HG03159 (cell line): ENCODE data around the gene PRIMA1.

Experiments
- ATAC-seq: cut with Tn5 transposase; IDR thresholded peaks from one replicate; pipeline ENCODE4 v1.9.1; 2021; ENCODE audit warnings: mild to moderate bottlenecking, moderate library complexity; ENCODE audit not compliant: unreplicated experiment

Gene PRIMA1

DNA sequence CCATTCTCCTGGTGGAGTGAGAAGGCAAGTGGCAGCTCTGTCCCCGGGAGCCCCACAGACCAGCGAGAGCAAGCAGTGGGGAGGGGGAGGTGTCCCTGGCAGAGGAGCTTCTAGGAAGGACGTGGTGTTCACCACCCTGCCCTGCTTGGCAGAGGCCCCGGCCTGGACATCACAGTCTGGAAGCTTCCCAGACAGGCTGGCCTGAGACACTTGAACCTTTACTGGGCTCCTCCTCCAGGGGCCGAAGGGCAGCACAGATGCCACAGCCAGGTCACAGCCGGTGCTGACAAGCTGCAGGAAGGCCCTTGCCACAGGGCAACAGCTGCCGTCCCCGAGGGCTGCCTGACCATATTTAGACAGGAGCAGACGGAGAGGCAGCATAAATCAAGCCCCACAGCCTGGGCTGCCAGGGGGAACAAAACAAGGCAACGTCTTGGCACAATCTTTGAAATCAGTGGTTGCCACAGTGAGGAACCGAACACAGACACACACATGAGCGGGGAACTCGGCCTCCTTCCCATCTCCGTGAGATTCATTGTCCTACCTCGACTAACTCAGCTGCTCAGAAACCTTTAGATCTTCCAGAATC, 28.5 kb downstream of the PRIMA1 start:
- ATAC-seq, result no peak

DNA sequence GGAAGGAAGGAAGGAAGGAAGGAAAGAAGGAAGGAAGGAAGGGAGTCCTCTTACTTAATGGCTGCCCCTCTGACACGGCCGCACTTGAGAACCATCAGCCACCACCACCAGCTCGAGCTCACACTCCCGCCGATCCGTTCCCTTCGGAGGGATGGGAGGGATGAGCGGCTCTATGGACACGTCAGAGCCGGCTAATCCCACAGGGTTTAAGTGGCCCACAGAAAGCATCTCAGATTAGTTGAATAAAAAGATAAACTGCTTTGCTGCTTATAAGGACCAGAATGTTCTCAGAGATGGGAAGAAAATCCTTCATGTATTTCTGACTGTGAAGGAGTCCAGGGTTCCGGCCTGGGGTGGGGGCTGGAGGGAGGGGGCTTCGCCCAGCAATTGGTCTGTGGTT, 31.1 kb downstream of the PRIMA1 start:
- no peak for ATAC-seq

- no peak for ATAC-seq
Measured at GRCh38 chr14:93753647-93754046, 34.6 kb downstream of the PRIMA1 start.

GRCh38 chr14:93752980-93753561, 35.2 kb downstream of the PRIMA1 start:
- ATAC-seq, result no peak

DNA sequence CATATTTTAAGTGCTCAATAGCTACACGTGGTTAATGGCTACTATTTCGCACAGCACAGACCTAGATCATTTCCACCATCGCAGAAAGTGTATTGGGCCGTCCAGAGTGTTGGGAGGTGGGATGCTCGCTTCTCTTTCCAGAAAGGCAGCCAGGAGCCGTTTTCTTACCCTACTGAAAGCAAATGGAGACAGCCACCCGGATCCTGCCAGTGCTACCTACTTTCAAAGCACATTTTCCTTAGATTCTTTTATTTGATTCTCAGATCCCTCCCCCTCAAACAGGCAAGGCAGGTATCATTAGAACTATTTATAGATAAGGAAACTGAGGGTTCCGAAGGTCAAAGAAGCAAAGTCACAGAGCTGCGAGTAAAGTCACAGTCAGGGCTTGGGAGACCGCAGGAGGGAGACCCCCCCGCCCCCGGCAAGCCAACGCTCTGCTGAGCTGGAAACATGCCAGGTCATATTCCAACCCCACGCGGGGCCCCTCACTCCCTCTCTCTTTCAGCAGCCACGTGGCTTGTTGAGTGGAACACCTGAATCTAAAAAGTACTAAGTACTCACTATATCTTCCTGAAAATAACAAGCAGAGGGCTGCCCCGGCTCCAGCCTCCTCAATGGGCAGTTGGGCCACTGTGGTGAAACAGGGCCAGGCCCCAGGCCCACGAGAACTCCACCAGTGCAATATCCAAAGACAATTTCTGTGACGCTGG, 36.2 kb downstream of the PRIMA1 start:
- ATAC-seq, result no peak

- ATAC-seq, result no peak
Measured at GRCh38 chr14:93749076-93749420, 39.2 kb downstream of the PRIMA1 start.

GRCh38 chr14:93748208-93749075, 39.8 kb downstream of the PRIMA1 start:
- ATAC-seq, result no peak

DNA sequence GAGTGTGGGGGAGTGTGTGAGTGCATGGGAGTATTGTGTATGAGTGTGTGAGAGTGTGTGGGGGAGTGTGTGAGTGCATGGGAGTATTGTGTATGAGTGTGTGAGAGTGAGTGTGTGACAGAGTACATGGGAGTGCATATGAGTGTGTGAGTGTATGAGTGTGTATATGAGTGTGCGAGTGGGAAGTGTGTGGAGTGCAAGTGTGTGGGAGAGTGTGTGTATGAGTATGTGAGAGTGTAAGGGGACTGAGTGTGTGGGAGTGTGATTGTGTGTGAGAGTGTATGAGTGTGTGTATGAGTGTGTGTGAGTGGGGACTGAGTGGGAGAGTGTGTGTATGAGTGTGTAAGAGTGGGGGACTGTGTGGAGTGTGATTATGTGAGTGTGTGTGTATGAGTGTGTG, 40.7 kb downstream of the PRIMA1 start:
- no peak for ATAC-seq

DNA sequence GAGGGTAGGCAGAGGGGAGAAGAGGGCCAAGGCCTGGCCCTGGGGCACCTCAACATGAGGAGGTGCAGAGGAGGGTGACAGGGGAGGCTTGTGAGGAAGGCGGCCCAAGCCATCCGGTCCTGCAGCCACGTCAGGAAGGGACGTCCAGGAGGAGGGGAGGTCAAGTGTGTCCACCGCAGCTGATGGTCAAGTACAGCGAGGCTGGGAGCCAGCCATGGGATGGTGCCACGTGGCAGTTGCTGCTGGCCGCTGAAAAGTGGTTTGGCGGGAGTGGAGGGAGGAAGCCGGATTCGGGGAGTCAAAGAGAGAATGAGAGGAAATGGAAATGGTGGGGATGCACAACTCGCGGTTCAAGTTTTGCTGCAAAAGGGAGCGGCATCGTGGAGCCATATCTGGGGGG, 41.2 kb downstream of the PRIMA1 start:
- ATAC-seq, result no peak

DNA sequence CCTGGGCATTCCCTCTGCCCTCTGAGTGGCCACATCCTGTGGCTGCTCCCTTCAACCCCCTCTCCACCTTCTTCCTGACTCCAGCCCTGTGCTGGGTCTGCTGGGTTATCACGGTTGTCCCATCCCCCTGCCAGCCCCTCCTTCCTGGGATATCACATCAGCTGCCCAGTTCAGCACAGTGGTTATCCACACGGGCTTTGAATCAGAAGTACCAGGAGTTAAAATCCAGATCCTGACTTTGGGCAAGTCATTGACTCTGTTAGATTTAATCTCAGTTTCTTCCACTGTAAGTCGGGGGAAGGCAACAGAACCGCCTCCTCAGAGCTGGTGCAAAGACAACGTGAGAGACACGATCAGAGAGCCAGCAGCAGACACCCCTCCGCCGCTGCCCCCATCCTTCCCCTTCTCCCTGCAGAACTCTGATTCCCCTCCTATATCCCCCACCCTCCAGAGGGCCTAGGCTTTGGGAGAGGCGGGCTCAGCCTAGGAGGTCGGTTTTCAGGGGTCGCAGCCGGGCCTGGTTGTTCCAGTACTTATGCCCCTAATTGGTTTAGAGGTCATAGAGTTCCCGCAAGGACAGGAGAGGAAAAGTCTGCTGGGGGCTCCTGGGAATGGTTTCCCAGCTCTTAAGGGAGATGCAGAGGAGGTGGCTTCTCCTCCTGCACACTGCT, 42.5 kb downstream of the PRIMA1 start:
- no peak for ATAC-seq

- no peak for ATAC-seq
Measured at GRCh38 chr14:93744876-93745275, 43.4 kb downstream of the PRIMA1 start.

DNA sequence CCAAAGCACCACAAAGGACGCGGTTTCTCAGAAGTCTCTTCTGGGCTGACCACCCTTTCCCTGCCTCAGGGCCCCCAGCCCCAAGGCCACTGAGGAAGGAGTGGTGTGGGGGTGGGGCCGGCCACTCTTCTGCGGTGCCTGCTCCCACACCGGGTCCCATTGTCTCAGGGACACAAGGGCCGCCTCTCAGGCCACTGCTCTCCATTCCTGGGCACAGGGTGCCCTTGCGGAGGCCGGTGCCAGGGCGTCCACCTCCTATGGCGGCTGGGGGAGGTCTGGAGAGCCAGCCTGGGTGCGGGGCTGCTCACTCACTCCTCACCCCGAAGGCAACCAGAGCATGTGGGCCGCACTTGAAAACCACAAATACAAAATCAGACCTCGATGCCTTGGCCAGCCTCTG, 44.1 kb downstream of the PRIMA1 start:
- ATAC-seq, result no peak

DNA sequence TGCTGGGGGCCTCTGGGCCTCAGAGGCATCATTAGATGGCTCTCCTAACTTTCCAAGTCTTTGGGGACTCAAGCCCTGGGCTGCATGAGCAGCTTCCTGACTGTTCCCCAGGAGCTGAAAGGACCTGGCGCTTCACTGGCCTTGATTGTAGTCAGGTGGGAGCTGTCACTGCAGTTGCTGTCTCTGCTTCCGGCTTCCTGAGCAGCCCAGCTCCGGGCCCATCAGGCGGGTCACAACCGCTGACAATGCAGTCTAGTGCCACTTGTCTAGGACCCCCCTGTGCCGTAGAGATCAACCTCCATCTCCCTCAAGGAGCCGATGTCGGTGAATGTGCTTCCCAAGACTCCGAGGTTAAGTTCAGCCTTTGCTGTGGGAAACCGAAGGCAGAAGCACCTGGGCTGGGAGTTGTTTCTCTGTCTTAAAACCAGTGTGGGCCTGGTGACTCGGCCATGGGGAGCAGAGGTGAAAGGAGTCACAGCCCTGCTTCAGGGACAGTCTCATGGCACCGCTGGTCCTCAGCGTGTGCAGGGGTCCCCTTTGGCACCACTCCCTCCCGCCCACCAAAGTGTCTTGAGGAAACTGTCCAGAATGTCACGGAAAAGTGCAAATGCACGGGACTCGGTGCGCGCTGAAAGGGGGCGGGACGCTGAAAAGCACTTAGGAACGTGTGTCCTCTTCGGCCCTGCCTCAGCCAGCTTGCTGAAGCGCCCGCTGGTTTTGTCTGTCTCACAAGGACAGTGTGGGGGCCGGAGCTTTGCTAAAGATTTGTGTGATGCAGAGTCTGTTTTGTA, 44.8 kb downstream of the PRIMA1 start:
- ATAC-seq, result no peak

- no peak for ATAC-seq
Measured at GRCh38 chr14:93742761-93743160, 45.5 kb downstream of the PRIMA1 start.

DNA sequence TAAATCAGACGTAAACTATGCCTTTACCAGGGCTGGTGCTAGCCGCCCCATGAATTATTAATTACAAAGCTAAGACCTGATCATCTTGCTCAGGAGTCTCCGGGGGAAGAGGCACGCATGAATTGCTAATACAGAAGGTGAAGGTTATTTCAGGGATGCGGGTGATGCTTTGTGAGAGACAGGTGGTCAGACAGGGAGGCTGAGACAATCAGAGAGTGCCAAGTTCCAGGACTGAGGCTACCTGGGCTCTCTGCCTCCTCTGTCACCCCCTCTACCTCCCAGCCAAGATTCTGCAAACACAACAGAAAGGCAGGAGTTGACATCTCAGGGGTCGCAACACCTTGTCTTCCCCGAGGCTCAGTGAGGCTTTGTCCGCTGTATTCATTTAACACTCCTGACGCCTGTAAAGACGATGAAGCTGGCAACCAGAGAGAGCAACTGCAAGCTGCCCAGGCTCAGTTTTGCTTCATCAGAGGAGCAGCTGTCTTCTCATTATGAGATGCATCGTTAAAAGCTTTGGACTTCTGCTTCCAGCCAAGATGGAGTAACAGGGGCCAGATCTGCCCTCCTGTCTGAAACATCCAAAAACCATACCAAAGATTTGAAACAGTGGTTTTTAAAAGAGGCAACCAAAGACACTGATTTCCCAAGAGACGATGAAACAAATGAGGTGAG, 46.6 kb downstream of the PRIMA1 start:
- ATAC-seq, result no peak

DNA sequence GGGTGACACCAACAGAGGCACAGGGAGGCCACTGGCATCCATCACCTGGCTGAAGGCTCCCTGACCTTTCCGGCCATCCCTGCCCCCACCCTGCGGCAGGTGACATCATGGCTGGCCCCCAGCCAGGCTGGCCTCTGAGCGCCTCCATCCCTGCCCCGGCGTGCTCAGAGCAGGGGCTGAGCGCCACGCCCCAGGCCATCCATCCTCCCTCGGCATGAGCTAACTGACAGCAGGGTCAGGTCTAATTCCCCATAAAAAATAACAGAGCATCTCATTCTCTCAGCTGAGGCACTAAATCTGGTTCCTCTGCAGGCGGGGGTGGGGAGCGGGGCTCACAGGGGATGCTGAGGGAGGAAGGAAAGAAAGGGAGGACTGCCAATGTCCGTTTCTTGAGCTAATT, 50.7 kb downstream of the PRIMA1 start:
- no peak for ATAC-seq

DNA sequence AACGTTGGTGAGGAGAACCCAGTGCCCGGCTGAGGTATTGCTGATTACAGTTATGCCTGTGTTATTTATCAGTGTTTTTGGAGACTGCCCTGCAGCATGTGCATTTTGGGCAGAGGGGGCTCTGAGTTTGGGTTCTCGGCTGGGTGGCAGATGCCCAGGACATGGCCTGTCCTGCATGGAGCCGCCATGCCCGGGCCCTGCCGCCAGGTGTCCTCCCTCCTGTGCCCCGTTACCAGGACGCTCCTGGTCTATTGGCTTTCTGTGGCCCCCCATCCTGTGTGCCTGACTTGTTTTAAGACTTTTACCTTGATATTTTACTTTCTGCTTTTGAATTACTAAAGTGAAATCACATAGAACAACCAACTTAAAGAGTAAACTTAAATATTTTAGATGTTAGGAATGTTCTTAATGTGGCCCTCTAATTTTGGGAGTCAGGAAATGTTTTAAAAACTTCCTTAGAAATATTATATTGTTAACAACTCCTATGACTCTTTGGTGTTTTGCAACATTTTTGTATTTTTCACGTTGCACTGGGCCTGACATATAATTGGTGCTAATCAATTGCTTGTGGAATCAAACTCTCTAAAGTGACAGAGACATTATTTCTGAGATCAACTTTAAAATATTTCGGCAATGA, 51.8 kb downstream of the PRIMA1 start:
- no peak for ATAC-seq

GRCh38 chr14:93735206-93735605, 53.1 kb downstream of the PRIMA1 start:
- no peak for ATAC-seq

DNA sequence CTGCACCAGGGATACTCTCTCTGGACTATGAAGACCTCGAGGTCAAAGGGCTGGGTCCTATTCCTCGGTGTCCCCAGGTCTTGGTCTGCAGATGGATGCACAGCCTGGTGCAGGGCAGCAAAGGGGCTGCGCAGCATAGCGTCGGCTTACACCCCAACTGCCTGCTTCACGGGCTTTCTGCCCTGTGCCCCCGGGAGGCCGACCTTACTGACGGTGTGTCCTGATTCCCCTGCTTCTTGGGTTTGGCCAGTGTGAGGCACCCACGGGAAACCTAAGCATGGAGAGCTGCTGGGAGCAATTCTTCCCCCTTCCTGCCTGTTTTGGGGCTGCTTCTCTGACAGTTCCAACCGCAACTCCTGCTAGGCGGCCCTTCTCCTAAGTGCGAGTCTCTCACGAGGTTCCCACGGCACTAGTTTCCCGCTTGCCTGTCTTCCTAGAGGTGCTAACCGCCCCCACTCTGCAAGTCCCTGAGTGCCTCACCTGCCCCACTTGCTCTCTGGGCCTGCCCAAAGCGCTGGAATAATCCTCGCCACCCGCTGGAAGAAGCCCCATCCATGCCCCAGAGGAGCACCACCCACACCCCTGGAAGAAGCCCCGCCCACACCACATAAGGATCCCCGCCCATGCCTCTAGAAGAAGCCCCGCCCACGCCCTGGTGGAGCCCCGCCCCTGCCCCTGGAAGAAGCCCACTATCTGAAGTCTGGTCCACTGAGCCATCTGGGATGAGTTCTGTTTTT, 54.0 kb downstream of the PRIMA1 start:
- ATAC-seq, result no peak
